ENCODE results near the gene CEACAM20.
"Not testable (repeated sequence)": the region's sequence is repeated elsewhere in the genome, so short reads cannot be mapped to it uniquely, and the experiment has no call there.

Gene CEACAM20

DNA sequence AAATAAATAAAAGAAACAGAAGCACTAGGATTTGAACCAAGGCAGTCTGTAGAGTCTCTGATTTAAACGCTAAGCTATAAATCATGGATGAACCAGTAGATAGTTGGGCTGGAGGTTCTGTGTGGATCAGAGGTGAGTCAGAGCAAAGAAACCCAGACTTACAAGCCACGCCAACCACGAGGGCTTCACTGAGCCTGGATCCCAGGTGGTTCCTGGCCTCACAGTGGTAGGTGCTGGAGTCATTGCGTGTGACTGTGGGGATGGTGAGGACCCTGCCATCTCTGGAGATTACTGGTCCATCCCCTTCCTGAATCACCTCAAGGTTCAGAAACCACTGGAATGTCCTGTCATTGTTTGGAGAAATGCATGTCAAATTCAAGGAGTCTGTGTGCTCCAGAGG, 19.3 kb upstream of the CEACAM20 start:
- DNase-seq: no peak

DNA sequence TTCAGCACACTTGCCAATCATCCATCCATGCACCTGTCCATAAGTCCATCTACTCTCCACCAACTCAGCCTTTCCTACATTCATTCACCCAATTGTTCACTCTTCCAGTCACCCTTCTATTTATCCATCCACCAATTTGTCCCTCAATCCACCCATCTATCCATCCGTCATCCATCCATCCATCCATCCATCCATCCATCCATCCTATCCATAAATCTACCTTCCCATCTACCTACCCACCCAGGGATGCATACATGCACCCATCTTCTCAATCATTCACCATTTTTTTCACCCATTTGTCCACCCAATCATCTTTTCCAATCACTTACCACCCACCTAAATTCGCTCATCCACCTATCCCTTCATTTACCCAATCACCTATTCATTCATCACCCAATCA, 14.6 kb upstream of the CEACAM20 start:
- no peak for DNase-seq

DNA sequence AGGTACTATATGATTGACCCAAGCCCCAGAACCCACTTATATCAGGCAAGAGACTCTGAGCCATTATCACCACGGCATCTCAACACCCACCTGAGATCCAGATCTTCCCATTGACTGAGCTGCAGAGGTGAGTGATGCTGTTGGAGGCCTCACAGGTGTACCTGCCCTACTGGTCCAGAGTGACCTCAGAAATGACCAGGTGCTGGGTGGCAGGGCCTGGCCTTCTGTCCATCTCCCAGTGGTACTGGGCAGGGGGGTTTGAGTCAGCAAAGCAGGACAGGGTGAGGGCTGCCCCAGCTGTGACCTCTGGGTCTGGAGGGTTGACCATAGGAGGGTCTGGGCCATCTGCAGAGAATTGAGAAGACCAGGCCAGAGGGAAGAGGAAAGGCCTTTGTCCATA, 13.2 kb upstream of the CEACAM20 start:
- DNase-seq: no peak

DNA sequence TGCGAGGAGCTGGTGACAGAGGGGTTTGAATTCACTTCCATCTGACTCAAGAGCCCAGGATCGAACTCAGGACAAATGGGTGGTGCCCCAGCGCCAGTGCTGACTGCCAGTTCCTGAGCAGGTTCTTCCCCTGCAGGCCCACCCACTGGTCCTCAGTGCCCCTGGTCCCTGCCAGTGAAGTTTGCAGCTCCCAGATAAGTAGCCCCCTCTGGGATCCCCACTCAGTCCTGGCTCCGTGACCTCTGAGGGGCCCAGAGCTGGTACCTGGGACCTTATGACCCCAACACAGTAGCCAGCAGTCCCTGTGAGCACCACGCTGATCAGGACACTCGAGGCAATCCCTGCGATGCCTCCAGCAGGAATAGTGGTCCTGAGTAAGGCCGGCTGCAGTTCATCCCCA, 11.3 kb upstream of the CEACAM20 start:
- no peak for DNase-seq

DNA sequence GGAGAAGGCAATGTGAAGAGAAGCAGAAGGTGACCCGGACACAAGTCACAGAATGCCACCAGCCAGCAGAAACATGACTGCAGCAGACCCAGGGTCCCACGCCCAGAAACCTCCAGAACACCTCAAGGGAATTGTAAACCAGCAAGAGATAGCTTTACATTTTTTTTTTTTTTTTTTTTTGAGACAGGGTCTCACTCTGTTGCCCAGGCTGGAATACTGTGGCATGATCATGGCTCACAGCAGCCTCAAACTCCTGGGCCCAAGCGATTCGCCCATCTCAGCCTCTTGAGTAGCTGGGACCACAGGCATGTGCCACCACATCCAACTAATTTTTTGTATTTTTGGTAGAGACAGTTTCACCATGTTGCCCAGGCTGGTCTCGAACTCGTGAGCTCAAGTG, 10.5 kb upstream of the CEACAM20 start:
- DNase-seq: no peak

DNA sequence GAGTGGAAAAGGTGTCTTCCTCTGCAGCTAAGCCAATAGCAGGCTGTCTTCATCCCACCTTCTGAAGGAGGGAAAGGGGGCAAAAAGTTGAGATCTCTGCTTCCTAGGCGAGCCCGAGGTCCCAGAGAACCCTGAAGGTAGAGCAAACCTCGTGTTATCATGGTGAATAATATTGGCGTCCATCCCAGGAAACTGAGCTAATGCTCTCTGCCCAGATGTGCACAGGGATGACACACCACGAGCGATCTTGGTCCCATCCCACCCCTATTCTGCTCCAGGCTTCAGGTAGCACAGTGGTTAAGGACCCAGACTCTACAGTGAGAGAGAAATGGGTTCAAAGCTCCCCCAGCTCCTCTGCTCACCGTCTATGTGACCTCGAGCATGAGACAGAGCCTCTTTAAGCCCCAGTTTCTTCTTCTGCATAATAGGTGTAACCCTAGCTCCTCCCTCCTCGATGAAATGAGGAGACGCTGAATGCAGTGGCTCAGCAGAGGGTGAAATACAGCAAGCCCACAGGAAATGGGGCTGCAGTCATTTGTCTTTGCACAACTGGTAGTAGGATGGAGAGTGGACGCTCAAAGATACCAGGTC, 9.9 kb upstream of the CEACAM20 start:
- no peak for DNase-seq

DNA sequence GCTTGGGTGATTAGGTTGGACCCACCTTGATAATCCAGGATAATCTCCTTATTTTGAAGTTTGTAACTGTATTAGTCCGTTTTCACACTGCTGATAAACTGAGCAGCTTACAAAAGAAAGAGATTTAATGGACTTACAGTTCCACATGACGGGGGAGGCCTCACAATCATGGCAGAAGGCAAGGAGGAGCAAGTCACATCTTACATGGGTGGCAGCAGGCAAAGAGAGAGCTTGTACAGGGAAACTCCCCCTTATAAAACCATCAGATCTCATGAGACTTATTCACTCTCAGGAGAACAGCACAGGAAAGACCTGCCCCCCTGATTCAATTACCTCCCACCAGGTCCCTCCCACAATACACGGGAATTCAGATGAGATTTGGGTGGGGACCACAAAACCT, 5.9 kb upstream of the CEACAM20 start:
- DNase-seq: not testable (repeated sequence)

DNA sequence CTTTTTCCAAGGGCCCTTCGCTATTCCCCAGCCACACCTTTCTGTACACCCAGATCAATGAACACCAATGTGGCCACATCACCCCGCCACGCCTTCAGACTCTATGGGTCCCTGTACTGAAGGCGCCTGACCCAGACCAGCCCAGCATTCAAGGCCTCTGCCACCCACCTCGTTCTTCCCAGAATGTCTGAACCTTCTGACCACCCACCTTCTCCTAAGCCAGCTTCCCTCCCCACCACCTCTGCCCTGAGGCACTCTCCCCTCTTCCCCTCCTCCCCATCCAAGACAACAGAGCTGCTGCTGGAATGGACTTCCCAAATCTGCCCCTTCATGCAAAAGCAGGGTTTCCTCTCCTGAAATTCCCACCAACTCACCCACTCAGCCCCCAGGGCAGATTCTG, 3.3 kb upstream of the CEACAM20 start:
- DNase-seq: no peak

DNA sequence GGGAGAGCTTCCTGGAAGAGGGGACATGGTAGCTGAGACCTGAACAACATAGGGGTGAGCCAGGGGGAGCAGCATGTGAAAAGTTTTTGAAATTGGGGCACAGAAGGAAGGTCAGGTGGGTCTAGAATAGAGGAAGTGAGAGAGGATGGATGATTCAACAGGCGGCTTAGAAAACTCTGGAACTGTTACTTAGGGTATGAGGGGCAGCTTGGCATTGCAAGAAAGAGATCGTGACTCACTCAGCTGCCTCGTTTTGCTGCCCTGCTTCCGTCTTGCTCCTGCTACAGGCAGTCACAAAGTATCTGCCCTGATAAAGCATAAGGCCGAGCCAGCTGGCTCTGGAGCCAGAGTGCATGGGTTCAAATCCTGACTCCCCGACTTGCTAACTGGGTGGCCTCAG, 1.3 kb upstream of the CEACAM20 start:
- DNase-seq: no peak

DNA sequence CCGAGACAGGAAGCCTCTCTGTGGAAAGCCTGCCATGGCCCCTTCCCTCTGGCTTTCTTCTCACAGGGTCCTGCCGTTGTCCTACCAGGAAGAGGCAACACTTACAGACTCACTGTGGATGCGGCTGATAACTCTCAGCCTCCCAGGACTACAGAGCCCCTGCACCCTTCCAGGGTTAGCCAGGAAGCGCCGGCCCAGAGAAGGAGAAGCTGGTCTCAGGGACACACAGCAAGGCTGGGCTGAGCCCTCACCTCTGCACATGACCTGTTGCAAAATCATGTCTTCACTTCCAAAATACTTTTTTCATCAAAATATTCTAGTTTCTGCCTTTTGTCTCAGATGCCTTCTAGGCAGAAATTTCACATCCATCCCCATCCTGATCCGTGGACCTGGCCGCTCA, 1.9 kb downstream of the CEACAM20 start:
- DNase-seq: no peak

DNA sequence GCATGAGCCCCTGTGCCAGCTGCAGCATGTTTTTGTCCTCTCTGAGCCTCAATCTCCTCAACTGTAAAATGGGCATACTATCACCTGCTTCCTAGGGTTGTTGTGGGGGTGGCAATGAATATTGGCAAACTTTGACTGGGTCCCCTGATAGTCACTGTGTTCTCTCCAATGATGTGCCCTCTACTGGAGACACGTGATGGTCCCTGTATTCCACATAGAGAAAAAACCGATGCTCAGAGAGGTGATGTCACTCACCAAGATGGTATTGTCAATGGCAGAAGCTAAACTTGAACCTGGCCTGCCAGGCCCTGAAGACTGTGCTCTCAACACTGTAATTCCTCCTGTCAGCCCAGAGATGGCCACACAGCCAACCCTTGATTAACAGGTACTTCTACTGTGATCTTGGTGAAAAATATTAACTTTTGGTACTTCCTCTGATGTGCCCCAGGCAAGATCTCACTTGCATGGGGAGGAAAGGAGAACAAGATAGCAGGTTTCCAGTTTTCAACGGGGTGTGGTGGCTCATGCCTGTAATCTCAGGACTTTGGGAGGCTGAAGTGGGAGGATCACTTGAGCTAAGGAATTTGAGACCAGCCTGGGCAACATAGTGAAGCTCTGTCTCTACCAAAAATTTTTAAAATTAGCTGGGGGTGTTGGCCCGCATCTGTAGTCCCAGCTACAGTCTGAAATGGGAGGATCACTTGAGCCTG, 3.6 kb downstream of the CEACAM20 start:
- DNase-seq: no peak

DNA sequence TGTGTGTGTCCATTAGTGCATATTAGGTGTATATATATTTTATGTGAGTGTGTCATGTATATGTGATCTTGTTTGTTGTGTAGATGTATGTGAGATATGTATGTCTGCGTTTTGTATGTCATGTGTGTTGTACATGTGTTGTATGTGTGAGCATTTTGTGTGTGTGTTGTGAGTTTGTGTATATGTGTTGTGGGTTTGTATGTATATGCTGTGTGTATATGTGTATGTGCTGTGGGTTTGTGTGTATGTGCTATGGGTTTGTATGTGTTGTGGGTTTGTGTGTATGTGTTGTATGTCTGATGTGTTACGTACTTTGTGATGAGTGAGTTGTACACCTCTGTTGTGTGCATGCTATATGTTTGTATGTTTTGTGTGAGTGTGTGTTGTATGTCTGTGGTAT, 8.1 kb downstream of the CEACAM20 start:
- no peak for DNase-seq

DNA sequence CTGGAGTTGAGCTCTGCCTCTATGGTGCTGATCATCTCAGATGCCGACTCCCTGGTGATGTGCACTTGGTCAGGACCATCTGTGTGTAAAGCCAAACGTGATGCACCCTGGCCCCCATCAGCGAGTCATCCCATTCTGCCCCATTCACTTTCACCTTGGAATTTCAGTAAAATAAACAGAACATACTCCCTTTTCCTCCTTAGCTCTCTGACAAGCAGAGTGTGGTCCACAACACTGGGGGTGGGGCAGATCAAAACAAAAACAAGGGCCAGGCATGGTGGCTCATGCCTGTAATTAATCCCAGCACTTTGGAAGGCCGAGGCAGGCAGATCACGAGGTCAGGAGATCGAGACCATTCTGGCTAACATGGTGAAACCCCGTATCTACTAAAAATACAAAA, 12.3 kb downstream of the CEACAM20 start:
- DNase-seq: no peak

DNA sequence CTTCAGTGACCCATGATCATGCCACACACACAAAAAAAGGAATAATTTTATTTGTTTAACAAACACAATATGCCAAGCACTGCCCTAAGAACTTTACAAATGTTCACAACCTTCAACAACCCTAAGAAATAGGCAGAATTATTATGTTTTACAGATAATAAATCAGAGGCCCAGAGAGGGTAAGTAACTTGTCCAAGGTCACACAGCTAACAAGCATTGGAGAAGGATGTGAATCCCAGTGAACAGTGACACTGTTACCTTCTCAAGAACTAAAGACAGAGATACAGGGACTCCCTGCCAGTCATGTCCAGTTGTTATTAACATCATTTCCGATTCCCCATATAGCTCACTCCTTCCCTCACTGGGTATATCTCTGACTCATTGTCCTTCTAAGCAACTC, 13.6 kb downstream of the CEACAM20 start:
- no peak for DNase-seq

DNA sequence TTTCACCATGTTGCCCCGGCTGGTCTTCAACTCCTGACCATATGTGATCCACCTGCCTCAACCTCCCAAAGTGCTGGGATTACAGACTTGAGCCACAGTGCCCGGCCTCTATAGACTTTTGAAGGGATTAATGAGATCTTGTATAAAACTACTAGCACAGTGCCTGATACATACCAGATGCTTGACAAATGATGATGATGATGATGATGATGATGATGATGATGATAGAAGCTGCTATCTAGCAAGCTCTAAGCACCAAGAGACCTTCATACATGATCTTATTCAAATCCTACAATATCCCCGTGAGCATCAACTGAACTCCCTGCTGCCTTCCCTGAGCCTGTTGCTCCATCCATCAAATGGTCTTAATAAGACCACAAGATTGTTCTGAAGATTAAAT, 14.4 kb downstream of the CEACAM20 start:
- no peak for DNase-seq

DNA sequence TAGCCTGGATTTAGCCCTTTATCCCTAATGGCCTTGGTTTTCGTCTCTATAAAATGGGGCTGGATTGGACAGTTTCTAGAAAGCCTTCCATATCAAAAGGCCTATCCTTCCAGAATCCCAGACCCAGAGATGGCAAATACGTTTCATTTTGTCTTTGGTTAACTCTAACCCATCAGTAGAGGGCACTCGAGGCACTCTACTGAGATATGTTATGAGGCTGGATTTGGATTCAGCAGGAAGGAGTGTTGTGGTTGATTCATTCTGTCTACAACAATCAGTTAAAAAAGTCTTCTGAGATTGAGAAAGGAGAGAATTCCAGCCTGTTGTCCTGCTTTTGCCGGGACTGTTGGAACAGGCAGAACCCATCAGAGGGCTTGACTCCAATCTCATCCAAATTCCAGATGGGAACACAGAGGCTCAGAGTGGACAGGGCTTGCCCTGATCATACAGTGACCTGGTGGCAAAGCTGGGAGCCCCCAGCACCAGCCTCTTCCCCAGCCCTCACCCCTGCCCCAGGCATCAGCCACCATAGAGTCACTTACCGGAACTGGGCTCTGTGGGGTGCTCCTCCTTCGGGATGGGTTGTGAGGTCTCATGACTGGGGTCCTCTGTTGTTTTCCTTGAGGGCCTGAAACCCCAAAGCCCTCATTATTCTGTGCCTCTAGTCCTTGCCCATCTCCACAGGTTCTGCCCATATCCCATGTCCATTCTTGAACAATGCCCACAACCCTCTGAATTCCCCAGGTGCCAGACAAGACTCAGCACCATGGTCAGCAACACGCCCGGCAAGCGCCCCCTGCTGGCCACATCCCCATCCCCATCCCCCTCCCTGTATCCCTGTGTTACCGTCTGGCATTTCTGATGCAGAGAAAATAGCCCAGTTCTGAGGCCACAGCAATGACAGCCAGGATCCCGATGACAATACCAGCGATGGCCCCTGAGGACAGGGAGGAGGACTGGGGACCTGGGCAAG, 16.9 kb downstream of the CEACAM20 start:
- no peak for DNase-seq

DNA sequence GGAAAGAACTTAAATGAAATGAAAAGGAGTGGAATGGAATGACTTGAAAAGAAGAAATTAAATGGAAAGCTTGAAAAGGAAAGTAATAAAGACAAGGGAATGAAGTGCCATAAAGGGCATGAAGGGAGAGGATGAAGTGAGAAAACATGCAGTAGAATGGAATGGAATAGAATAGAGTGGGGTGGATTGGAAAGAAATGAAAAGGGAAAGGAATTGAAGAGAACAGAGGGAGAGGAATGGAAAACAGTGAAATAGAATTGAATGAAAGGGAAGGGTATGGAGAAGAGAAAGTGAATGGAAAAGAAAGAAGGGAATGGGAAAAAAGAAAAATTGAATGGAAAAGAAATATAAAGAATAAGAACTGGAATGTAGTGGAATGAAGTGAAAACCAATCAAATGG, 20.0 kb downstream of the CEACAM20 start:
- no peak for DNase-seq

DNA sequence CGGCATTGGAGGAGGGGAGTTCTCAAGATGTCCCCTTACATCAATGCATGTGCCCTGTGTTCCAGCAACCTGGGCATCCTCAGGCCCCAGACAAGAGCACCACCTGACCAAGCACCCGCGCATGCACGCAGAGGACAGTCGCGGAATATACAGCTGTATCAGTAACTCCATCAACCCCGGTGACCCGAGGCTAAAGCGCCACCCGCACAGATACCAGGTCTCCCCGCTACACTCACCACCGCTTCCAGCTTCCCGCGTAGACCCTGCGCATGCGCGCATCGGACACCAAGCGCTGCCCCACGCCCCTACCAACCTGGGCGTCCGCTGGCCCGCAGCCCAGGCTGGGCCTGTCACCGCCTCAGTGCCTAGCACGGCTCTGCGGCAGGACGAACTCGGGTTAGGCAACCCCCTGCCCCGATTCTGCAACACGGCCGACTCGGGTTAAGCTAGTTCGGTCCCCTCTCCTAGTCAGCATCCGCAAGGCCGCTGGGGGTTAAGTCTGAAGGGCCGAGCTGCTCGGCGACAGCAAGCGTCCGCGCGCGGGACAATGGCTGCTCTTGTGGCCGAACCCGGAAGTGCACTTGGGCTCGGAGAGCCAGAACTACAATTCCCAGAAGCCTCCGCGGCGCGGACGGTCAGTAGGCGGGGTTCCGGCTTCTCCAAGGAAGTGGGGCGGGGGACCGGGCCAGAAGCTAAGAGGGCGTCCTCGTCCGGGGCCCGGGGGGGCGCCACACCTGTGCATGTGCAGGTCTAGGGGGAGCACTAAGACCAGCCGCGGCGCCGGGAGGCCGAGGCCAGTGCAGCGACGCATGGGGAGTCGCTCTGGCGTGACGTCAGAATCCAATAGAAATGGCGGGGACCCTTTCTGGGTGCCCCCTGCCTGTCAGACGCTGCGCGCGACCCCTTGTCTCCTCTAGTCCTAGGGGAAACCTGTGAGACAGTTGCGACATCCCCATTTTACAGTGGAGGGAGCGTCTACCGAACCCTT, 29.2 kb downstream of the CEACAM20 start, which contains the start of gene ZNF180:
Gene ZNF180 (minus strand): TSS at position 561 of the 988 bp plus-strand sequence. CDS start 3,188 bp downstream, outside the sequence.
- peak; percentile 97 for DNase-seq

DNA sequence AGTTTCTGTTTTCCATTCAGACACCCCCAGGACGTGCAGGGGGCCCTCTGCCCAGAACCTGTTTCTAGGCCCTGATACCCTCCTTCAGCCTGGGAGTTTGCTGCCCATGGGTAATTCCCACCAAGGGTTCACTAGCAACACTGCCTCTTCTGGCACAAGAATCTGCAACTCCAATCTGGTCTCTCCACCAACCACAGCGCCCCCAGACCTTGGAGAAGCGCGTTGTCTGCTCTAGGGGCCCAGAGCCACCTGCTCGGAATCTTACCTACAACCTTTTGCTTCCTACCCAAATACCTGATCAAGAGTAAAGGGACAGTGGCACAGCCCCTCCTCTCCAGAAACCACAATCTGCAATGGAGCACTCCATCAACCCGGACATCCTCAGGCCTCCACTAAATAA, 29.9 kb downstream of the CEACAM20 start:
- DNase-seq: no peak

DNA sequence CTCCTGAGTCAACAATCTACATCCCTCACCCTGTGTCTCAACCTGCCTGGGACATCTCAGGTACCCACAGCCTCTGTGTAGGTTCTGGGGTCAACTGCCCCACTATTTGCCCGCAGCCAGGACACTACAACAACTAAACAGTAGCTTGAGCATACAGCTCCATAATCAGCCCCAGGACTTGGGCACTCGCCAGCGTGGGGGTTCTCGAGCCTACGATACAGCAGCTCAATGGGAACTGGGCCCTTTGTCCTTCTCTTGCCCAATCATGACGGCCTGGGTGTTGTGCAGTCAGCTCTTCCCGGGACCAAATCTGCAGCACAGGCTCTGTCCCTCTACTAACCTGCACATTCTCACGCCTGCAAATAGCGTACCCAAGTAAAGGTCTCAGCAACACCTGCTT, 30.5 kb downstream of the CEACAM20 start:
- DNase-seq: no peak

DNA sequence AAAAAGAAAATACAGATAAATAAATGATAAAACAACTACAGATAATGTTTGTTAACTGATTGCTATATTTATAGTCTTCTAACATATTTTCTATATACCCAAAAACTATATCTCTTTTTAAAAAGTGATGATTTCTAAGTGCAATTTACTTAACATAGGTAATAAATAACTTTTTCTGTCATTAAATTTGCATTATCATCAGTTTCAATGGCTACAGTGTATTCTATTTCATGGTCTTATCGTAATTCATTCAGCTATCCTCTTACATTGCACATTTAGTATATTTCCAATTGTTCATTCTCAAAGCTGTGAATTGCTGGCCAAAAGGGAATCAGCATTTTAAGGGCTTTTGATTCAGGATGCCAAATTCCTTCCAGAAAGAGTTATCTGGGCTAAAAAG, 32.8 kb downstream of the CEACAM20 start:
- no peak for DNase-seq
